ENCODE measurements around the gene A4GALT.

The A4GALT gene

DNA sequence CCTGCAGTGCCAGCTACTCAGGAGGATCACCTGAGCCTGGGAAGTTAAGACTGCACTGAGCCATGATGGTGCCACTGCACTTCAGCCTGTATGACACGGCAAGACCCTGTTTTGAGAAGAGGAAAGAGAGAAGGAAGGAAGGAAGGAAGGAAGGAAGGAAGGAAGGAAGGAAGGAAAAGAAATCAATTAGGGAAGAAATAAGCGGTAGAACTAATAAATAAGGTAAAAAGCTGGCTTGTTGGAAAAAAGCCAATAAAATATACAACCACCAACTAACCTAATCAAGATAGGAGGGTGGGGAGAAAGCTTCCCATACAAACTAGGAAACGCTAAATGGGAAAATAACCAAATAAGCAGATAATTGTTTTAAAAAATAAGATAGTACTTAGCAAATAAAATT lies 12.3 kb downstream of the A4GALT start:
- Histone ChIP-seq H3K27ac (ENCODE audit: low read depth, low read length, poor library complexity, severe bottlenecking) (no peak overlapping the region), H3K36me3 (ENCODE audit: insufficient read depth, low read length) (no peaks in the 10 kb centered on the region), H3K9ac (ENCODE audit: low read length) (no peak overlapping the region), H3K4me2 (ENCODE audit: low read length) (no peak overlapping the region), H3K9me2 (ENCODE audit: low read depth, low read length) (no peaks in the 10 kb centered on the region), H3F3A (ENCODE audit: insufficient read depth, low read length) (no peaks in the 10 kb centered on the region), H3K4me1 (ENCODE audit: insufficient read depth, low read length, severe bottlenecking) (peaks cover 23% of the 10 kb centered on the region), H3K4me3 (ENCODE audit: low read depth, low read length, poor library complexity, severe bottlenecking) (no peak overlapping the region), H3K9me3 (ENCODE audit: low read length) (peaks cover 10% of the 10 kb centered on the region; the same call in 1 of the 2 replicates), H3K27me3 (ENCODE audit: insufficient read depth, low read length) (no peaks in the 10 kb centered on the region), H3K79me2 (ENCODE audit: insufficient read depth, low read length) (no peaks in the 10 kb centered on the region), H2AFZ (ENCODE audit: low read length) (no peak overlapping the region), H4K20me1 (ENCODE audit: insufficient read depth, low read length) (no peaks in the 10 kb centered on the region)
- no peak for TF ChIP-seq EZH2 (IDR thresholded peaks at IDR 0.05; ENCODE audit: borderline replicate concordance, low read length)
- TF ChIP-seq, protein P1, sequence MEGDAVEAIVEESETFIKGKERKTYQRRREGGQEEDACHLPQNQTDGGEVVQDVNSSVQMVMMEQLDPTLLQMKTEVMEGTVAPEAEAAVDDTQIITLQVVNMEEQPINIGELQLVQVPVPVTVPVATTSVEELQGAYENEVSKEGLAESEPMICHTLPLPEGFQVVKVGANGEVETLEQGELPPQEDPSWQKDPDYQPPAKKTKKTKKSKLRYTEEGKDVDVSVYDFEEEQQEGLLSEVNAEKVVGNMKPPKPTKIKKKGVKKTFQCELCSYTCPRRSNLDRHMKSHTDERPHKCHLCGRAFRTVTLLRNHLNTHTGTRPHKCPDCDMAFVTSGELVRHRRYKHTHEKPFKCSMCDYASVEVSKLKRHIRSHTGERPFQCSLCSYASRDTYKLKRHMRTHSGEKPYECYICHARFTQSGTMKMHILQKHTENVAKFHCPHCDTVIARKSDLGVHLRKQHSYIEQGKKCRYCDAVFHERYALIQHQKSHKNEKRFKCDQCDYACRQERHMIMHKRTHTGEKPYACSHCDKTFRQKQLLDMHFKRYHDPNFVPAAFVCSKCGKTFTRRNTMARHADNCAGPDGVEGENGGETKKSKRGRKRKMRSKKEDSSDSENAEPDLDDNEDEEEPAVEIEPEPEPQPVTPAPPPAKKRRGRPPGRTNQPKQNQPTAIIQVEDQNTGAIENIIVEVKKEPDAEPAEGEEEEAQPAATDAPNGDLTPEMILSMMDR (IDR thresholded peaks at IDR 0.05; ENCODE audit: low read length), result no peak

DNA sequence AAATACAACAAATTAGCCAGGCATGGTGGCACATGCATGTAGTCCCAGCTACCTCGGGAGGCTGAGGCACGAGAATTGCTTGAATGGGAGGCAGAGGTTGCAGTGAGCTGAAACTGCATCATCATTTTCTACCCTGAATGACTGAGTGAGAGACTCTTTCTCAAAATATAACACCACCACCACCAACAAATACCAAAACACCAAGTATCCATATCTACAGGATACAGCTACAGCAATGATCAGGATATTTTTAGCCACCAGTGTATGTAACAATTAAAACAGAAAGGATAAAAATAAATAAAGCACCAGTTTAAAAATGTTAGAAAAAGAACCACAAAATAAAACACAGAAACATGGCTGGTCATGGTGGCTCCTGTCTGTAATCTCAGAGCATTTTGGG lies 13.2 kb downstream of the A4GALT start:
- H3K9ac ChIP-seq (ENCODE audit: low read length), result no peak overlapping the region
- no peak overlapping the region for H3K27ac ChIP-seq (ENCODE audit: low read depth, low read length, poor library complexity, severe bottlenecking)
- H3K9me3 ChIP-seq (ENCODE audit: low read length), result peaks cover 10% of the 10 kb centered on the region; the same call in 1 of the 2 replicates
- H2AFZ ChIP-seq (ENCODE audit: low read length), result no peak overlapping the region
- TF ChIP-seq EZH2 (IDR thresholded peaks at IDR 0.05; ENCODE audit: borderline replicate concordance, low read length), result no peak
- TF ChIP-seq, protein P1 (IDR thresholded peaks at IDR 0.05; ENCODE audit: low read length), result no peak
- H4K20me1 ChIP-seq (ENCODE audit: insufficient read depth, low read length), result no peaks in the 10 kb centered on the region
- no peaks in the 10 kb centered on the region for H3K9me2 ChIP-seq (ENCODE audit: low read depth, low read length)
- no peak overlapping the region for H3K4me2 ChIP-seq (ENCODE audit: low read length)
- H3K4me3 ChIP-seq (ENCODE audit: low read depth, low read length, poor library complexity, severe bottlenecking), result no peak overlapping the region
- no peaks in the 10 kb centered on the region for H3K79me2 ChIP-seq (ENCODE audit: insufficient read depth, low read length)
- no peaks in the 10 kb centered on the region for H3K36me3 ChIP-seq (ENCODE audit: insufficient read depth, low read length)
- no peaks in the 10 kb centered on the region for H3F3A ChIP-seq (ENCODE audit: insufficient read depth, low read length)
- H3K4me1 ChIP-seq (ENCODE audit: insufficient read depth, low read length, severe bottlenecking), result peaks cover 30% of the 10 kb centered on the region
- H3K27me3 ChIP-seq (ENCODE audit: insufficient read depth, low read length), result no peaks in the 10 kb centered on the region

DNA sequence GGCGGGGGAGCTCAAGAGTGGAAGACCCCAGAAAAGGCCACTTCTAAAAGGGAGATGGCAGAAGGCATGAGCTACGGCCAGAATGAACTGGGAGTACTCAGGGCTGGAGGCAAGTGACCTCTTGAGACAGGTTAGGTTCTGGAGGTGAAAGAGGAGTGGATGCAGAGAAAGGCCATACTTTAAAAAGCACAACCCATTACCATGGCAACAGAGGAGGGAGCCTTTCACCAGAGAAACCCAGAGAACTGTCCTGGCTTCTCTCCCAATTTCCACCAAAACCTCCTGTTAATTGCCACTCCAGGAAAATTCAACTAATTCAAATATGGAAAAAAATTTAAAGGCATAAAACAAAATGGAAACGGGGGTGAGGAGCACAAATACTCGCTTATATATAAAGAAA lies 15.8 kb downstream of the A4GALT start:
- H3K9me3 ChIP-seq (ENCODE audit: low read length), result peaks cover 6% of the 10 kb centered on the region; the same call in 1 of the 2 replicates
- TF ChIP-seq, protein P1 (IDR thresholded peaks at IDR 0.05; ENCODE audit: low read length), result no peak
- no peak for TF ChIP-seq EZH2 (IDR thresholded peaks at IDR 0.05; ENCODE audit: borderline replicate concordance, low read length)

More for the DNA sequence above, 15.8 kb downstream of the A4GALT start:
- no peak overlapping the region for H2AFZ ChIP-seq (ENCODE audit: low read length)
- peaks cover 28% of the 10 kb centered on the region for H3K4me1 ChIP-seq (ENCODE audit: insufficient read depth, low read length, severe bottlenecking)
- no peak overlapping the region for H3K9ac ChIP-seq (ENCODE audit: low read length)
- no peak overlapping the region for H3K4me3 ChIP-seq (ENCODE audit: low read depth, low read length, poor library complexity, severe bottlenecking)
- H3K4me2 ChIP-seq (ENCODE audit: low read length), result no peak overlapping the region
- H3K27me3 ChIP-seq (ENCODE audit: insufficient read depth, low read length), result no peaks in the 10 kb centered on the region
- no peaks in the 10 kb centered on the region for H4K20me1 ChIP-seq (ENCODE audit: insufficient read depth, low read length)
- H3K36me3 ChIP-seq (ENCODE audit: insufficient read depth, low read length), result no peaks in the 10 kb centered on the region
- H3K9me2 ChIP-seq (ENCODE audit: low read depth, low read length), result no peaks in the 10 kb centered on the region
- H3K27ac ChIP-seq (ENCODE audit: low read depth, low read length, poor library complexity, severe bottlenecking), result peak overlapping the region; percentile 18
- H3F3A ChIP-seq (ENCODE audit: insufficient read depth, low read length), result no peaks in the 10 kb centered on the region
- H3K79me2 ChIP-seq (ENCODE audit: insufficient read depth, low read length), result no peaks in the 10 kb centered on the region
